Measurements from ENCODE around the gene HOXD11. TPM values are rescaled to one million over a fixed set of nuclear protein-coding genes. Genes with fewer than 3 reads are reported as not detected.

Gene HOXD11
- total and polyA plus RNA-seq, 2 of the 13 experiments (the other 11 are each of a cell fraction or from before 2014, with no cell fraction given), result not detected

DNA sequence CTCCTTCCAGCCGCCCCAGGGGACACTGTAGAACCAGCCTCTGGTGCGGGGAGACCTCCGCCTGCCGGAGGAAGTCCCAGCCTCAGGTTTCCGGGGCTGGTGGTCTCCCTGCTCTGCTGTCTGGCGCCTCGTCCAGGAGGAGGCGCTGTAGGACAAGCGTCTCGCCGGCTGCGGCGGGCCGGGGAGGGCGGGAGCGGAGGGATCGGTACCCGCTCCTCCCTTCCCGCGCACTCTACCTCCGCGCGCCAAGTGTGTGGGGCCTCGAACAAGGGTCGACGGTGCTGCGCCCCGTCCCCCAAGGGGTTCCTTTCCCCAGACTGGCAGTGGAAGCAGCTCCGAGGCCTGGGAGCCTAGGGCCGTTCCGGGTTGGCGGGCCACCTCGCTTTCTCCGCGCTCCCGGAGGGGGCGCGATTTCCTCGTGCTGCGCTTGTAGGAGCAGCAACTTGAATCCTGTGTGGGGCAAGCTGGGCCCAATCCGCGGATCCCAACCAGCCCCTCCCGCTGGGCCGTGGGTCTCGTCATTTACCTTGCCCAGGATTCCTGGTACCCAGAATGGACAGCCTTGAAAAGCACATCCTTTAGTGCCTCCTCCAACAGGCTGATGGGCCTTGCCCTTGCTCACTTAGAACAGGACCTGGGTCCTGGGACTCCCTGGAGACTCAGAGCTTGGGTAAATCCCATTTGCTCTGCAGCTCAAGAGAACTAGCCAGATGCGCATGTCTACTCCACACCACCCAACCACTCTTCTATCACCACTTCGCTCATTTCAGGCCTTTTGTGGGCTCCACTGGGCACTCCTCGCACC is 33.6 kb downstream of the HOXD11 start (continued):
- TF ChIP-seq, protein P1, sequence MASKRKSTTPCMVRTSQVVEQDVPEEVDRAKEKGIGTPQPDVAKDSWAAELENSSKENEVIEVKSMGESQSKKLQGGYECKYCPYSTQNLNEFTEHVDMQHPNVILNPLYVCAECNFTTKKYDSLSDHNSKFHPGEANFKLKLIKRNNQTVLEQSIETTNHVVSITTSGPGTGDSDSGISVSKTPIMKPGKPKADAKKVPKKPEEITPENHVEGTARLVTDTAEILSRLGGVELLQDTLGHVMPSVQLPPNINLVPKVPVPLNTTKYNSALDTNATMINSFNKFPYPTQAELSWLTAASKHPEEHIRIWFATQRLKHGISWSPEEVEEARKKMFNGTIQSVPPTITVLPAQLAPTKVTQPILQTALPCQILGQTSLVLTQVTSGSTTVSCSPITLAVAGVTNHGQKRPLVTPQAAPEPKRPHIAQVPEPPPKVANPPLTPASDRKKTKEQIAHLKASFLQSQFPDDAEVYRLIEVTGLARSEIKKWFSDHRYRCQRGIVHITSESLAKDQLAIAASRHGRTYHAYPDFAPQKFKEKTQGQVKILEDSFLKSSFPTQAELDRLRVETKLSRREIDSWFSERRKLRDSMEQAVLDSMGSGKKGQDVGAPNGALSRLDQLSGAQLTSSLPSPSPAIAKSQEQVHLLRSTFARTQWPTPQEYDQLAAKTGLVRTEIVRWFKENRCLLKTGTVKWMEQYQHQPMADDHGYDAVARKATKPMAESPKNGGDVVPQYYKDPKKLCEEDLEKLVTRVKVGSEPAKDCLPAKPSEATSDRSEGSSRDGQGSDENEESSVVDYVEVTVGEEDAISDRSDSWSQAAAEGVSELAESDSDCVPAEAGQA (IDR thresholded peaks at IDR 0.05; ENCODE audit: low read depth), result no peak
- TF ChIP-seq, protein P1 (CRISPR knock-in tag; IDR thresholded peaks at IDR 0.05; ENCODE audit: borderline replicate concordance), result no peak
- peak; percentile 94 for TF ChIP-seq ZBTB7B (CRISPR knock-in tag; IDR thresholded peaks at IDR 0.05)
- peak; percentile 17; the same call in 1 of the 2 replicates for TF ChIP-seq HCFC1 (IDR thresholded peaks at IDR 0.05; ENCODE audit: low read depth, low read length)
- TF ChIP-seq TBX3 (IDR thresholded peaks at IDR 0.05; ENCODE audit: borderline replicate concordance), result no peak
- TF ChIP-seq, protein P2, sequence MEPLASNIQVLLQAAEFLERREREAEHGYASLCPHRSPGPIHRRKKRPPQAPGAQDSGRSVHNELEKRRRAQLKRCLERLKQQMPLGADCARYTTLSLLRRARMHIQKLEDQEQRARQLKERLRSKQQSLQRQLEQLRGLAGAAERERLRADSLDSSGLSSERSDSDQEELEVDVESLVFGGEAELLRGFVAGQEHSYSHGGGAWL (CRISPR knock-in tag; IDR thresholded peaks at IDR 0.05), result peak; percentile 76; the same call in 1 of the 2 replicates
- TF ChIP-seq HDAC6 (IDR thresholded peaks at IDR 0.05; ENCODE audit: low read depth, low read length), result no peak
- no peak for TF ChIP-seq NR2F6 (IDR thresholded peaks at IDR 0.05)
- peak; percentile 51; the same call in 1 of the 2 replicates for TF ChIP-seq NR2F6 (CRISPR knock-in tag; IDR thresholded peaks at IDR 0.05)
- 0 out of 2 replicates have a peak, but pooled peaks have one; percentile 82 for TF ChIP-seq ZNF343 (CRISPR knock-in tag; IDR thresholded peaks at IDR 0.05)
- no peak for TF ChIP-seq CREM (IDR thresholded peaks at IDR 0.05)
- no peak for TF ChIP-seq CREM (CRISPR knock-in tag; IDR thresholded peaks at IDR 0.05)
- TF ChIP-seq SNAI1 (CRISPR knock-in tag; IDR thresholded peaks at IDR 0.05; ENCODE audit: borderline replicate concordance), result peak; percentile 36; the same call in 1 of the 2 replicates
- TF ChIP-seq KLF16 (CRISPR knock-in tag; IDR thresholded peaks at IDR 0.05), result peak in 1 of 2 experiments; percentile 58; a peak in 1 of 4 replicates
- no peak for TF ChIP-seq ZNF510 (CRISPR knock-in tag; IDR thresholded peaks at IDR 0.05; ENCODE audit: low read depth)
- no peak for TF ChIP-seq ZNF33A (CRISPR knock-in tag; IDR thresholded peaks at IDR 0.05; ENCODE audit: borderline replicate concordance)
- TF ChIP-seq ZNF264 (CRISPR knock-in tag; IDR thresholded peaks at IDR 0.05), result no peak
- no peak for TF ChIP-seq CENPX (CRISPR knock-in tag; IDR thresholded peaks at IDR 0.05)
- TF ChIP-seq DPF2 (CRISPR knock-in tag; IDR thresholded peaks at IDR 0.05; ENCODE audit: borderline replicate concordance, low read depth), result no peak
- no peak for TF ChIP-seq TEAD2 (CRISPR knock-in tag; IDR thresholded peaks at IDR 0.05)
- 0 out of 2 replicates have a peak, but pooled peaks have one; percentile 44 for TF ChIP-seq PPARG (CRISPR knock-in tag; conservative IDR thresholded peaks at IDR 0.05)
- TF ChIP-seq, protein P3, sequence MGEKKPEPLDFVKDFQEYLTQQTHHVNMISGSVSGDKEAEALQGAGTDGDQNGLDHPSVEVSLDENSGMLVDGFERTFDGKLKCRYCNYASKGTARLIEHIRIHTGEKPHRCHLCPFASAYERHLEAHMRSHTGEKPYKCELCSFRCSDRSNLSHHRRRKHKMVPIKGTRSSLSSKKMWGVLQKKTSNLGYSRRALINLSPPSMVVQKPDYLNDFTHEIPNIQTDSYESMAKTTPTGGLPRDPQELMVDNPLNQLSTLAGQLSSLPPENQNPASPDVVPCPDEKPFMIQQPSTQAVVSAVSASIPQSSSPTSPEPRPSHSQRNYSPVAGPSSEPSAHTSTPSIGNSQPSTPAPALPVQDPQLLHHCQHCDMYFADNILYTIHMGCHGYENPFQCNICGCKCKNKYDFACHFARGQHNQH (CRISPR knock-in tag; IDR thresholded peaks at IDR 0.05), result peak; percentile 84; the same call in 1 of the 2 replicates
